Activated CD8-positive, alpha-beta memory T cell treated with anti-CD3 and anti-CD28 coated beads for 1 hour (primary cell): ENCODE results near the gene ZDHHC22.

Experiments used
- DNase-seq, 2 donors: peaks; one replicate each; pipeline ENCODE4 v3.0.0-alpha.2; 2020; ENCODE audit warnings: low read depth in 1 of 2; ENCODE audit errors: extremely low read depth in 1 of 2

Gene ZDHHC22

DNA sequence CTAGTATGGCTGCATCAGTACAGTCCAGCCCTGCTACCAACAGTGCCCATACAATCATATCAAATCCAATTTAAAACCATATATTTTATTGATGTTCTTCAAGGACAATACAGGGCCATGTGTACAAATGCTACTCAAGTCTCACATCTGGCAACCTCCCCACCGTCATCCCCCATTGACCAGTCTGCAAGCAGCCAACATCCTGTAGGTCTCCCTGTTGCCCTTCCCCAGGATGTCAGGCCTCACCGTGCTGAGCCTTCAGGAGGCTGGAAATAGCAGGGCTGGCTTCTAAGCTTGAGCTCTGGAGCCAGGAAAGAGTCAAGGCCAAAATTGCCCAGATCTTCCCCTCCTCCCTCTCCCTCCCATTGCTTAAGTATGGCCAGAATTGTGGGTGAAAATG lies 10.4 kb downstream of the ZDHHC22 start:
- DNase-seq, result no peak

DNA sequence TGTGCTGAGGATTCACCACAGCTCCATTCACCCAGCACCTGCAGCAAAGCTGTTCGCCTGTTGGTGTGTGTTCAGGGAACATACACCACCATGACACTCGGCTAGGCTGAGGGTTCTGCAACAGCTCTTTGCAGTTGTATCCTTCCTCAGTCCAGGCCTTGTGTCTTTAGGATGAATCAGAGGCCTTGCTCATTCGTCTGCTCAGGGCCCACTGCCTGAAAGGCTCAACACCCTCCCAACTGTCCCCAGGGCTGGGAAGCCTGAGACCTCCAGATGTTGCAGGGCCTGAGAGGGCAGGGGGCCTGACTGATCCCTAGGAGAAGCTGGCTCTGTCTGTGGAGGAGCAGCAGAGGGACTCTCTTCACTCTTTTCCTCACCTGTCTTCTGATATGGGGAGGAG lies 11.2 kb downstream of the ZDHHC22 start:
- no peak for DNase-seq

DNA sequence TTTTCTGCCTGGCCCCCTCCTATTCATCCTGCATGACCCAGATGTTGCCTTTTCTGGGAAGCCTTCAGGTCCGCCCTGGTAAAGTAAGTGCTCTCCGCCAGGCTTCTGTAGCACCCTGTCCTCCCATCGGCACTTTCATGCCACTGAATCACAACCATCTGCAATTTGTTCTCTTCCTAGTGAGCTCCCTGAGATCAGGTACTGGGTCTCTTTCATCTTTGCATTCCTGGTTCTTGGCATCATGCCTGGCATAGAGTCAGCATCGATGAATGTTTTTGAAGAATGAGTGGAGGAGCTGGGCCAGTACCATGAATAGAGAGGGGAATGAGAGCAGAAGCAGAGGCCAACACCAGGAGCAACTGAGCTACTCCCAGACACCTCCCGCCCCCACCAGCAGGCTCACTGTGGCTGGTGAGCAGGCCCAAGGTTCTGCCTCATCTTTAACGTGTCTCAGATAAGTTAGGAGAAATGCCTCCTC lies 13.1 kb downstream of the ZDHHC22 start:
- no peak for DNase-seq

DNA sequence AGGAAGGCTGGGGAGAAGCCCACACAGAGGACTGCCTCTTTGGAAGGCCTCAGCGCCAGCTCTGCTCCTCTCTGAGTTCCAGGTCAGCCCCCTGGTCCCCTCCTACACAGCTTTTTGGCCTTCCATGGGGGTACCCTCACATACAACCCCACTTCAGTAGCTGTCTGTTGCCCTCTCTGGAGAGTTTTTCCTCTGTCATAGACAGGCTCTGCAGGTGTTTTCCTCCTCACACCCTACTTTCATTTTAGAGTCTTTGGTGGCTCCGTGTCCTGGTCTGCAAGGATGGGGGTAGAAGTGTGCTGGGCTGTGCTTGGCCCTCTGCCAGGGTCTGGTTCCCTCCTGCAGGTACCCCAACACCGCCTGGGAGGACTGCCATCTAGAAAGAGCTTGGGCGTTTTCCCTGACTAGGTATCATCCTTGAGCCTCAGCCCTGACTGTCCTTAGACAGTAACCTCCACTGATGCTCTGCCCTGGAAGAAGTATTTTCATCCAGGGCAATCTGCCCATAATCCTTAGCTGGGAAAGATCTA lies 15.1 kb downstream of the ZDHHC22 start:
- DNase-seq, result no peak

DNA sequence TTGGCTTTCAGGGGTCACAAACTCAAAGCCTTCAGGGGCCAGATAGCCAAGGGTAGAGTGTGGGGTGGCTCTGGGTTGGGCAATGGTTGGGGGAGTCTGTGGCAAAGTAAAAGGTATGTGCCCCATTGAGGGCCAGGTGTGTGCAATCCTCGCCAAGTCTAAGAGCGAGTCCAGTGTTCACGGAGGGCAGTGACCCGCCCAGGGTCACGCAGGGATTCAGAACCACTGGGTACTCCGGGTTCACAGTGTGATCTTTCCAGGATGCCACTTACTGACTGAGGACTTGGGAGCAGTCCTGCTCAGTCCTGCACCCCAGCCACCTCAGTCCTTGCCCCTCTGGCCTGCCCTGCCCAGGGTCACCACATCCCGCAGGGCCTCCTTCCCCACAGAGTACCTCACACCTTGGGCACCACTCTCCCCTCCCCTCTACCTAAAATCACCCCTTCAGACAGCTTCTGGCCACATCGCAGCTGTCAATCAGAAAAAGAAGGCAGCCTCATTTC lies 15.7 kb downstream of the ZDHHC22 start:
- no peak for DNase-seq

DNA sequence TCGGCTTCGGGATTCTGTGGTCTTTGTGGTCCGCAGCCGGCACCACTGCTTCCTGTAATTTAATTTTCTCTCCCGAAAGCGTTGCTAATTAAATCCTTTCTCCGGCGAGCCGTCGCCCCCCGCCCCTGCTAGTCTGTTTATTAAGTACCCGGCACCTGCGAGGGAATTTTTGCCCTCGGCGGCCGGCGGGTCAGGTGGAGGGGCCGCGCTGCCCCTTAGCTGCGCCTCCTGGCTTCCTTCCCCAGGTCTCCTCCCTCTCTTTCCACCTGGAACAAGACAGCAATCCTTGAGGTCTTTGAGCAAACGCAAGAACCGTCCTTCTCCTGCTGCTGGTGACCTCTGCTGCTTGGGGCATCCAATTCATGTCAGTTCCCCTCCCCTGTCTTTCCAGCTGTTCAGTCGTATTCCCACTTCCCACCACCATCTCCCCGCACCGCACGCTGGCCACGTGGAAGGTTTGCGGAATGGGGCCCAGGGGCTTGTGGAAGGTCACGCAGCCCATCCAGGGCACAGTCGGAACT lies 16.2 kb downstream of the ZDHHC22 start:
- DNase-seq, result no peak

DNA sequence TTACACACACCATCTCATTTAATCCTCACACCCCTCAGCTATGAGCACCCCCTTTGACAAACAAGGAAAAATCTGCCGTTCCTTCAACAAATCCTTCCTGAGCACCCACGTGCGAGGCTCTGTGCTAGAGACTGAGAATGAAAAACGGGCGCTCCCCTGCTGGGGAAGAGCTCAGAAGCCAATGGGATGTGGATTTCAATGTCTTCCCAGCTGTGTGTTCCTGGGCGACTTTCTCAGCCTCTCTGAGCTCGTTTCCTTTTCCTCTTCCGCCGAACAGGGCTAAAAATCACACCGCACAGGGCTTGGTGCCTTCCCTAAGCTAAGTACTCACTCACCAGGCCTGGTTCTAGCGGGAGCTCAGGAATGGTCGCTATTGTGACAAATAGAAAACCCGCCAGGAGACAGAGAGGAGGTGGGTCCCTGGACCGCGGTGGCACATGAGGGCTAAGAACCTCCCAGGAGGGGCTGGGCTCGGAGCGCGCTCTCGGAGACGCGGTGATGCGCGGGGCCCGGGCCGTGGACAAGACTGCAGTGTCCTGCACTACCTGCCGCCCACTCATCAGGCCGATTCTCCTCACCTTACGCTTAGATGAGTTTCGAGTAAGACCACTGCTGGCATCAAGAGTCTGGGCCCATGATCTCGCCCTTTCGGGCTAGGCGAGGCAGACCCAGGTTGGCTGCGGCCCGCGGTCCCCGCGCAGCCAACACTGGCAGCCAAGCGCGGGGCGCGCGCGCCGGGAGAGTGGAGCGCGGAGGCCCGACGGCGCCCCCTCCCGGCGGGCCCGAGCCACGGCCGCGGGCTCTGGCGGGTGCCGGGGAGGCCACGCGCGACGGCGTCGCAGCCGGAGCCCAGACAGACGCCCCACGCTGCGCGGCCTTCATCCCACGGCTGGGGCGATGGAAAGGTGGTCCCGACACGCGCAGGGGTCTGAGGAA lies 17.0 kb downstream of the ZDHHC22 start:
- peak in 1 of 2 donors; percentile 27 for DNase-seq

DNA sequence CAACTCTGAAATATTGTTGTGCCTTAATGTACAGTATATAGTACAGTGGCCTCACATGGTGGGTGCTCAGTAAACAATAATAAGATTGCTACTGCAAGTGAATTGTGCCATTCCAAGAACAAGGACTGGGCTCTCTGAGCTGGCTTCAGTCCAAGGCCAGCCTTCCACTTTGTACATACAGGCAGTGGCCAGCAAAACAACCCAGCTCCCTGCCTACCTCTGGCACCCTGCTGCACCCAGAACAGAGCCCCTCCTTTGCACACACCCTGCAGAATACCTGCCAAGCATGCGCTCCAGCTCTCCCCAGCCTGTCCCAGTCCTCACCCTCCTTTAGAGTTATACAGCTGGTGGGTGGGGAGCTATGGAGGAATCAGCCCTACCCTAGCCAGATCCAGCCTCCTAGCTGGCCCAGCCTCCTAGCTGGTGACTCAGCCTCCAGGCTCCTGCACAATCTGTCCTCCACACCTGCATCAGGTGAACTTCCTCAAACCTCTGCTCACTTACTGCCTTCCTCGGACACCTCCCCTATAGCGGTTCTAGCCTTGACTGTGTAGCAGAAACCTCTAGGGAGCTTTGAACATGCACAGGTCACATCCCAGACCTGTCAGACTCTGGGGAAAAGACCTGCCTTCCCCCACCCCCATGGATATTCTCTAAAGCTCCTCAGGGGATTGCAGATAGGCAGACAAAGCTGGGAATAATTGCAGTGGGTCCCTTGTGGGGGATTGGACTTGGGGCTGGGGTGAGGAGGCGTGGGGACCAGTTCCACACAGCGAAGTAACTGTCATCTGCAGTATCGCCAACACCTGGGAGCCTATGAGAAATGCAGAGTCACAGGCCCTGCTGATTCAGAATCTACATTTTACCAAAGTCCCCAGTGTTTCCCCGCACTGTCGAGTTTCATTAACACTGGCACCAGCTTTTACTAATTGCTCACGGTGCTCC lies 17.9 kb downstream of the ZDHHC22 start:
- no peak for DNase-seq

DNA sequence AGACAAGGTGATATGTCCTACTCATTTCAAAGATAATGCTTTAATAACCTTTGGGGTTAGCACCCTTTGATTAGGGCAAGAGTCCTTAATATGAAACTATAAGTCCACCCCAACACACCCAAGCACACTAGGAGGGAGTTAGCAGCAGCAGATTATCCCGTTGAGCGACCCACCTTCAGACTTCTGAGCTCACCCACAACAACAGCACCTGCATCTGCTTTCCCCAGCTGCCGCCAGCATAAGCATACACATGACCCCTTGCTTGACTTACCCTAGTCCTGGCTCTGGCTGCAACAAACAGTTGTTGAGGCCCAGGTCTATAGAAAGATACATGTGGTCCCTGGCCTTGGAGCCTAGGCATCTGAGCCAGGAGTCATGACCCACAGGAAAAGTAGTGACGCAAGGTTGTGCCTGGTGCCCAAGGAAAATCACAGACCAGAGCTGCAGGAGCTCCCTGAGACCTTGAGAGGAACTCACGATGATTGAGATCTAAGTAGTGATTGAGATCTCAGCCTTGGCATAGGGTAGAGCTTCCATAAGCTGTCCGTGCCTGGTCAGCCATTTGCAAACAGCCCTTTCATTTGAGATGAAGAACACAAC lies 19.0 kb downstream of the ZDHHC22 start:
- DNase-seq, result no peak

DNA sequence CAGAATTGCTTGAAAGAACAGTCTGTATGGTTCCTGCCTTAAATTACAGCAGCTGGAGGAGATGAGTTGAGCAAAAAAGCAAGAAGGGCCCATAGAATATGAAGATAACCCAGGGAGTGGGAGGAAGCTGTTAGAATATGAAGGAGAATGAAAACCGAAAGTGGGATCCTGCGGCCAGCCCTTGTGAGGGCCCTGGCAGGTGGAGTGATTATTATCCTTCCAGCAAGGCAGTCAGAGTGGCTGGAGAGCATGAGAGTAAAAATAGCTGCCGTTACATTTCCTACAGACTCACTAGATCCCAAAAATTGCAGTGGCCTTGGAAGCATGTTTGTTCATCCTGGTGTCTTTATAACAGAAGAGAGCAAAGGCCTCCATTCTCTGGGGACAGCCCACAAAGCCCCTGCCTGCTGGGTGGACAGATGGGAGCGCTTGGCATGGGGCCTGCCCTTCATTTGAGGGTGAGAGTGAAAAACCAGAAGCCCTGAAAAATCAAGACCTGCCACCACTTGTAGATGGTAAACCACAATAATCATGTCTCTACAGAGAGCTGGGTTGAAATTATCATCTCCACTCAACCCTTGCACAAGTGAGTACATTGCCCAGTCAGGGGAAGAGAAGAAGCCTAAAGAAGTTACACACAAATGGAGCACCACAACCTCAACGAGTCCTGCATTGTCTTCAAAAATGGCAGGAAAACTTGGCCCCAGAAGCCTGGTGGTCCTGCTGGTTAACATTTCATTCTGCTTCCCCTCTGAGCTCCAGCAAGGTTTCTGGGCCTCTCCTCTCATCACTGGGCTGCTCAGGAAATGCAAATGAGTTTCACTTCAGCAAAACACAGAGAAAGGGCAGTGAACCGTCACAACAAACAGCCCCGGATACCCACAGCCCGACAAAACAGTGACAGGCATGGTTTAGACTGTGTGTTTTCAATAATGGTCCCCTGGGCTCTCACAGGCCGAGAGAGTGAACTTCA lies 20.5 kb downstream of the ZDHHC22 start:
- no peak for DNase-seq

DNA sequence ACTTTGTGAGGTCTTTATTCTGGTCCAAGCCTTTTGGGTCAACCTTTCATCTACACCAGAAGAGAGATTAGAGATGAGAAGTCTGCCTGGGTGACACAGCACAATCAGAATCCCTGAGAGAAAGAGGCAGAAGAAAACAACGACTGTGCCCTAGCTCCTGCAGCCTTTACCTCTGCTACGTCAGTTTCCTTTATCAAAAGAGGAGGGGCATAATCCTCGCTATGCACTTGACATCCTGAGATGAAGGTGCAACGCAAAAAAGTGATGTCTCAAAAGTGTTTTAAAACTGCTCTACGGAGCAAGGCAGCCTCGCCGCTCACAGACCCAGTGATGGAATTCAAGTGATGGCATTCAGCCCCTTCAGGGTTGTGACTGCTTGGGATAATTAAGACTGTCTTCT lies 21.7 kb downstream of the ZDHHC22 start:
- no peak for DNase-seq

DNA sequence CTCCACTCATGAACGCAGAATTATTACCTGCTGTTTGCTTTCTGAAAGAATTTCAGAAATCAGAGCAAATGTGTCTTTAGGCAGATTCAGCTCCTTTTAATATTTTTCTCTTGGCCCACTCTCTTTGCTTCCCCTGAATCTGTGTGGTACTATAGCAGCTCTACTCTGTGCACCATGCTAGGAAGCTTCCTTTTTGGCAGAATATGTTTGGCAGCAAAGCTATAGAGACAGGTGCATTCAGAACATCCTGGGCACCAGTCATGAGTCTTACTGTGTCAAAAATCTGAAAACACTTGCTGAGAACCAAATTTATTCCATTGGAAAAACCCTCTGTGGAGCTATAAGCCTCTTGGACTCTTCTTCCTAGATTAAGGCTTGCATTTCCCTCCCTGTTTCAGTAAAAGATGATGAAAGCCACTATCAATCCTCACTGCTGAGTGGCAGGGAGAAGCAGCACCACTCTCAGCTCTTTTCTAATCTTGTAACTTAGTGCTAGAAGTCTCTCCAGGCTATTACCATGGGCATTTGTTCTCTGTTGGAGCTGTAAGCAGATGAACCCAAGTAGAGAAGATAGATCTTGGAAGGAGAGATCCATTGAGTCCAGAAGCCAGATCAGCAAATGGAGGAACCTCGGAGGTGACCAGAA lies 25.3 kb downstream of the ZDHHC22 start:
- DNase-seq, result no peak

DNA sequence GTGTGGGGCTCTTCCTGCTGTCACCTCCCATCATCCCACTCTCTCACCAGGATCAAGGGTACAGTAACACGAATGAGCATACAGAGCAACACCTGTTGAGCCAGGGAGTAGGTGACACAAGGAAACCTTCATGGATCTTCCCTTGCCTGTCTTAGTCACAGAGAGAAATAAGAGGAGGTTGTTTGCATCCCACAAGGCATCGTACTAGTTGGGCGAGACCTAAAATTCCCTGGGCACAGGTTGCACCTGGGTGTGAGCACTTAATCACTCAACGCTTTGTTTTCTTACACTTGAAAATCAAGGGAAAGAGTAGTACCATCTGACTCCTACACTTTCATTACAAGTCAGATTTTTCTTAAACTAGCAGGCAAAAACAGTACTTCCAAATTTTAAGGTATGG lies 27.0 kb downstream of the ZDHHC22 start:
- DNase-seq, result no peak

DNA sequence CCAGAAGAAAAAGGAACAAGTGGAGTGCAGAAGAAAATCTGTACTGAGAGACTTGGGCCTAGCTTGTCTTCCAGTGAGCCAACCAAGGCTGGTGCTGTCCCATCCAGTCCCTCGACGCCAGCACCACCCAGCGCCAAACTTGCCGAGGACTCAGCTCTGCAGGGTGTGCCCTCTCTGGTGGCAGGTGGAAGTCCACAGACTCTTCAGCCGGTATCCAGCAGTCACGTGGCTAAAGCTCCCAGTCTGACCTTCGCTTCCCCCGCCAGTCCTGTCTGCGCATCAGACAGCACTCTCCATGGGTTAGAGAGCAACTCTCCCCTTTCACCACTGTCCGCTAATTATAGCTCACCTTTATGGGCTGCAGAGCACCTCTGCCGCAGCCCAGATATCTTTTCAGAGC lies 27.9 kb downstream of the ZDHHC22 start:
- no peak for DNase-seq

DNA sequence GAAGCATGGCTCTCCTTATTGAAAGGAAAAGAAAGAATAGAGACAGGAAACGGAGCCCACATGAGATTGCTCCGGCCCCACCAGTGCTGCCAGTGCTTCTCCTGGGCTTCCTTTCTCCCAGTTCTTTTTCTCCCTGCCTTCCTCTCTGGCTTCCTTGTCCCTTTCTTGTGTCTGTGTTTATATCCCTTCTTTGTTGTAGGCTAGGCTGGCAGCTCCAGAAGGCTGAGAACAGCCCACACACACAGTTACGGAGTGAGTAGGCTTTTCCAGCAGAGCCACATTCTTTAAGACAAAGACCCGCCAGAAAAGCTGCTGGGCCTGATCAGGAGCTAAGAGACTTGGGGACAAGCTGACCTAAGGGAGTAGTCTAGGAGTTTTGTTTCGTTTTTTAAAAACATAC lies 30.6 kb downstream of the ZDHHC22 start:
- no peak for DNase-seq

DNA sequence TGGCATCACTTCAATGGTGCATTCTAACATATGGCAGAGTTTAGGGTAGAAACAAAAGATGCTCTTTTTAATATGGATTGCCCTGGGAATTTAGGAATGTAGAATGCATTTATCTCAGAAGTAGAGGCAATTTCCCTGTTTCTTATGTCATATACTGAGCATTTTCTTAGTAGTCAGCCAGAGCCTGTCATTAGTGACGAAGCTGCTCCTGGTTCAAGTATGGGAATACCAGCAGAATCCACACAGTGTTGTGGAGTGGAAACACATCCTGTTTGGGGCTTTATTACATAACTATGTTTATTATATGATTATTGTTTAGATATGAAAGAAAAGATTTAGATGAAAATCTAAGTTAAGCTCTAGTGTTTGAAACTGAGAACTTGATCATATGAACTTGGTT lies 31.3 kb downstream of the ZDHHC22 start:
- no peak for DNase-seq

DNA sequence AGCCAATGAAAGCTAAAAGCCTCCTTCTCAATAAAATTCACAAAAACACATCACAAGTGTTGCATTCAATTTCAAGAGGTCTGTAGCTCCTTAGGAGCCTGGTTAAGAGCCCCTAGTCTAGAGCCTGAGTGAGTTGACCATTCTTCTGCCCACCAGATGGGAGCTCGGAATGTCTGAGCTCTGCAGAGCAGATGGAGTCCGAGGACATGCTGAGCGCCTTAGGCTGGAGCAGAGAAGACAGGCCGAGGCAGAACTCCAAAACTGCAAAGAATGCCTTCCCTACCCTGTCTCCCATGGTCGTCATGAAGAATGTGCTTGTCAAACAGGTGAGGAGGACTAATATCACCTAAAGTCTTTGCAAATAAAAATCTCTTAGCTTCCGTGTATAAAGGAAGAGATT lies 31.9 kb downstream of the ZDHHC22 start:
- DNase-seq, result no peak

DNA sequence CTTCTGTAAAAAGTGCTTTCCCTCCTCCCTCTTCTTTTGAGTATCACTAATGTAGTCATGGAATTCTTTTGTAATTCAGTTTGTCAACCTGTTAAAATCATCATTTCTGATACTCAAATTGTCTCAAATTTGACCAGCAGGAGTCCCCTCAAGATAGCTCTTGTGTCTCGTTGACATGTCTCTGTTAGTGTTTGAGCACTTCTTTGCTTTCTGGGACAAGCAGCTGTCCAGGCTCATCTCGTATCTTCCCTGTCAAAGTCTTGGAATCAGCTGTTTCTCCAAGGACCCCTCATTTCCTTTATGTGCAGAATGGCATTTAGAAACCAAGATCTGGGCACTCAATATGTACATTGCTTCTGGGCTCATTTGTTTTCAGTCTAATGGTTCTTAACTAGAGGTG lies 32.8 kb downstream of the ZDHHC22 start:
- no peak for DNase-seq

DNA sequence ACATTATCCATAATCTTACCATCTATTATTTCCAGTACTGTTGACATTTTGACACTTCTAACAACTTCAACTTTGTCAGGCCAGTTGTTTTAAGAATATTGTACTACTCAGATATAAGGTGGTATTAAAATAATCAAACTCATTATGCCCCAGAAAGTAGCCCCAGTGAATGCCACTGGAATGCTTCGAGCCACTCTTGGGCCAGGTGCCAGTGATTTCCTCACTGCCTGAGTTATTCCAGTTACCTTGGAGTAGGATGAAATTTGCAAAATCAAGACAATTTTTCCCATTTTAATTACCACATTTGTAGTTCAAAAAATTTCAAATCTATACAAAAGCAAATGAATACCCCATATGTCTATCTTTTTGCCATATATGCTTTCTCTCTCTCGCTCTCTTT lies 34.4 kb downstream of the ZDHHC22 start:
- no peak for DNase-seq
